PC-9 (cell line): ENCODE results near the gene OR52B2.

Experiments
- EZH2 ChIP-seq: fragments of 200-600 bp; sonication (generic); IDR thresholded peaks from 2 replicates; pipeline ENCODE4 v1.8.0; 2017; ENCODE audit warnings: antibody characterized with exemption, low read depth
- TF ChIP-seq, protein P1 (sequence below): fragments of 200-600 bp; sonication (generic); conservative IDR thresholded peaks from 2 replicates; pipeline ENCODE4 v1.6.1; 2017; ENCODE audit warnings: mixed run types, antibody characterized with exemption, mild to moderate bottlenecking, moderate library complexity

DNA sequence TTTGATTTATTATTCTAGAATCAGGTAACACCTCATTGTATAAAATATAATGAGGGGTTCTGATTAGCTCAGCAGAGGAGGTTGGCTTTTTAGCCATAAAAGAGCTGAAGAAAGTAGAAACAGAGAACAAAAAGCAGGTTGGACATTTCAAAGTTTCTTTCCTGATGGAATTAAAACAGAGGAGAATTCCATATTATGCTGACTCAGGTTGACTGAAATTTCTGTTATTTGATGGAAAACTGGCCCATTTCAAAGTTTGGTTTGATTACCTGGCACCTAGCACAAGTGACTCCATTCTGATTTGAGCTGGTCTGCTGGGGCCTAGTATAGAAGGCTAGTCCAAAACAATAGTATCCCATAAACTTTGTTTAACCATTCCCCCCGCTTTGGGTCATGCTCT is 37.7 kb downstream of the OR52B2 start:
- TF ChIP-seq, protein P1, sequence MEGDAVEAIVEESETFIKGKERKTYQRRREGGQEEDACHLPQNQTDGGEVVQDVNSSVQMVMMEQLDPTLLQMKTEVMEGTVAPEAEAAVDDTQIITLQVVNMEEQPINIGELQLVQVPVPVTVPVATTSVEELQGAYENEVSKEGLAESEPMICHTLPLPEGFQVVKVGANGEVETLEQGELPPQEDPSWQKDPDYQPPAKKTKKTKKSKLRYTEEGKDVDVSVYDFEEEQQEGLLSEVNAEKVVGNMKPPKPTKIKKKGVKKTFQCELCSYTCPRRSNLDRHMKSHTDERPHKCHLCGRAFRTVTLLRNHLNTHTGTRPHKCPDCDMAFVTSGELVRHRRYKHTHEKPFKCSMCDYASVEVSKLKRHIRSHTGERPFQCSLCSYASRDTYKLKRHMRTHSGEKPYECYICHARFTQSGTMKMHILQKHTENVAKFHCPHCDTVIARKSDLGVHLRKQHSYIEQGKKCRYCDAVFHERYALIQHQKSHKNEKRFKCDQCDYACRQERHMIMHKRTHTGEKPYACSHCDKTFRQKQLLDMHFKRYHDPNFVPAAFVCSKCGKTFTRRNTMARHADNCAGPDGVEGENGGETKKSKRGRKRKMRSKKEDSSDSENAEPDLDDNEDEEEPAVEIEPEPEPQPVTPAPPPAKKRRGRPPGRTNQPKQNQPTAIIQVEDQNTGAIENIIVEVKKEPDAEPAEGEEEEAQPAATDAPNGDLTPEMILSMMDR, result no peak
- no peak for TF ChIP-seq EZH2
